ENCODE data around the gene SLC5A6.

SLC5A6 gene

DNA sequence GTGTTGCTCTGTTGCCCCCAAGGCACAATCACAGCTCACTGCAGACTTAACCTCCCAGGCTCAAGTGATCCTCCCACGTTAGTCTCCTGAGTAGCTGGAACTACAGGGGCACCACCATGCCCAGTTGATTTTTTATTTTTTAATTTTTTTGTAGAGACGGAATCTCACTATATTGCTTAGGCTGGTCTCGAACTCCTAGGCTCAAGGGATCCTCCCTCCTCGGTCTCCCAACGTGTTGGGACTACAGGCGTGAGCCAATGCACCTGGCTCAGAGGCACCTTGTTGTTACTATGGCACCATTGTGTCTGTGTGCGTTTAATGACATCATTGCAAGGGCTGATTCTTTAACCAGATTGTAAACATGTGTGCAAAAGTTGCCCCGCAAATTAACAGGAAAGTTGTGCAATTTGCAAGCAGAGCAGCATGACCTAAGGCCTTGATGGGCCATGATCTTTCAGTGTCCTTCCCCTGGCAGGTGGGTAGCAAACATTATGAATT, 40.7 kb downstream of the SLC5A6 start:
- Histone ChIP-seq H3K9ac (ENCODE audit: insufficient read length, low read depth) (no peak overlapping the region), H3K36me3 (ENCODE audit: insufficient read depth, insufficient read length, low read length) (no peaks in the 10 kb centered on the region), H3K4me1 (ENCODE audit: insufficient read depth, insufficient read length) (peaks cover 3% of the 10 kb centered on the region), H3K9me3 (ENCODE audit: insufficient read depth, low read length) (no peaks in the 10 kb centered on the region), H3K4me3 (ENCODE audit: insufficient read length, low read depth) (no peak overlapping the region), H3K27me3 (ENCODE audit: insufficient read depth, insufficient read length) (no peaks in the 10 kb centered on the region)
- no peak for TF ChIP-seq YY1 (IDR thresholded peaks at IDR 0.05; ENCODE audit: insufficient read depth, insufficient read length)
- TF ChIP-seq SUZ12 (IDR thresholded peaks at IDR 0.05; ENCODE audit: extremely low read depth, insufficient read depth, insufficient read length), result no peak
- TF ChIP-seq ZNF274 (IDR thresholded peaks at IDR 0.05; ENCODE audit: low read depth, low read length), result no peak
- no peak for DNase-seq (ENCODE audit: low read depth, low spot score)

DNA sequence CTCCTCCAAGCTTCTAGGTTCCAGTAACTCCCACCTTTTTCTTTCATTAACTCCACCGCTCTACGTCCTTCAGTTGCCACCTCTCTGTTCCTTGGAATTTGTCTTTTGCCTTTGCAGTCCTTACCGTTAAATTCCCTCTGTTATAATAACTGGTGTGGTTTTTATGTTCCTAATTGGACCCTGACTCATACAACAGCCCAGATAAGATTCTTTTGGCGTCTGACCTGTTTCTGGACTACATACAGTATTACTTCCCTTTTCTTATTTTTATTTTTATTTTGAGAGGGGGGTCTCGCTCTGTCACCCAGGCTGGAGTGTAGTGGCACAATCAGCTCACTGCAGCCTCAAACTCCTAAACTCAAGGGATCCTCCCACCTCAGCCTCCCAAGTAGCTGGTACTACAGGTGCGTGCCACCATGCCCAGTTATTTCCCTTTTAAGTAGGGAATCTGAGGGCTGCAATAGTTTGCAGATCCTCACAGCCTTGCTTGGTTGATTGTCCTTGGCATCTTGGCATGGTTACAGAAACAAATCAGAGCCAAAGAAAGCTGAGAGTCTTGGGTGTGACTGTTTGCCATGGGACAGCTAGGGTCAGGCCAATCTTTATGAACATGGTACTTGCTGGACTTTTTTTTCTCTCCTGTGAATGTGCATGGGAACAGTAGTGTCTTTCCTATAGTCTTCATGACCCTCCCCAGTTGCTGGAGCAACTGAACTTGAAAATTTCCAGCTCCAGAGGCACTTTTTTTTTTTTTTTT, 41.3 kb downstream of the SLC5A6 start:
- peaks cover 3% of the 10 kb centered on the region for H3K4me1 ChIP-seq (ENCODE audit: insufficient read depth, insufficient read length)
- 0 out of 2 replicates have a peak, but pooled peaks cover under 1% of the 10 kb centered on the region for H3K9me3 ChIP-seq (ENCODE audit: insufficient read depth, low read length)
- no peaks in the 10 kb centered on the region for H3K27me3 ChIP-seq (ENCODE audit: insufficient read depth, insufficient read length)
- DNase-seq (ENCODE audit: low read depth, low spot score), result no peak
- H3K36me3 ChIP-seq (ENCODE audit: insufficient read depth, insufficient read length, low read length), result no peaks in the 10 kb centered on the region
- peak overlapping the region; percentile 2 for H3K9ac ChIP-seq (ENCODE audit: insufficient read length, low read depth)
- TF ChIP-seq SUZ12 (IDR thresholded peaks at IDR 0.05; ENCODE audit: extremely low read depth, insufficient read depth, insufficient read length) (no peak), YY1 (IDR thresholded peaks at IDR 0.05; ENCODE audit: insufficient read depth, insufficient read length) (no peak)
- H3K4me3 ChIP-seq (ENCODE audit: insufficient read length, low read depth), result no peak overlapping the region

DNA sequence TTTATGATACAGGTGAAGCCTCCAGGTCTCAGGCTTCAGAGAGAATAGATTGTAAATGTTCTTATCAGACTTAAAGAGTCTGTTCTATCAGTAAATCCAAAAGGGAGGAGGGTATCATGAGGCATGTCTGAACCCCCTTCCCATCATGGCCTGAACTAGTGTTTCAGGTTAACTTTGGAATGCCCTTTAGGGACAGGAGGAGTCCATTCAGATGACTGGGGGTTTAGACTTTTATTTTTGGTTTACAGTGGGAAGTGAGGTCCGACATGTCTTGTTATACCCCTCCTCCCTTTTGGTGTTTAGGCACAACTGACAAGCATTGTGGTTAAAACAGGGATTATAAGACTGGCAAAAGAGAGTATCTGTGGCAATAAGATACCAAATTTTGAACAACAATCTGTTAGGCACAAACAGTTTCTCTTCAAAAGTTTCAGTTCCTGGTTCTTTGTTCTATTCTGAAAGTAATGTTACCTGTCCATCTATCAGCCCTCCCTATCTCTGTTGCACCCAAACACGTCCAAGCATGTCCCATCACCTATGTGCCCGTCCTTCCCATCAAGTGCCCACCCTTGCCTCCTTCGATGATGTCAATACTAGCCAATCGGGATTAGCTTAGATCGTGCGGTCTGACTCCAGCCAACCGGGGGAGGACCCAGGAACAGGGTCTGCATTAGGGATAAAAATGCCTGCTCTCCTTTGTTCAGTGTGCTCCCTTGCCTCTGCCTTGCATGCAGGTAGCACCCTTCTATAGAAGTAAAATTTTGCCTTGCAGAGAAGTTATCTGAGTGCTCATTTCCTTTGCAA, 46.9 kb downstream of the SLC5A6 start:
- no peaks in the 10 kb centered on the region for H3K27me3 ChIP-seq (ENCODE audit: insufficient read depth, insufficient read length)
- no peak for TF ChIP-seq ZNF274 (IDR thresholded peaks at IDR 0.05; ENCODE audit: low read depth, low read length)
- TF ChIP-seq SUZ12 (IDR thresholded peaks at IDR 0.05; ENCODE audit: extremely low read depth, insufficient read depth, insufficient read length), result no peak
- no peak for TF ChIP-seq YY1 (IDR thresholded peaks at IDR 0.05; ENCODE audit: insufficient read depth, insufficient read length)
- peaks cover 12% of the 10 kb centered on the region; the same call in 1 of the 2 replicates for H3K9me3 ChIP-seq (ENCODE audit: insufficient read depth, low read length)
- H3K36me3 ChIP-seq (ENCODE audit: insufficient read depth, insufficient read length, low read length), result no peaks in the 10 kb centered on the region
- no peak for DNase-seq (ENCODE audit: low read depth, low spot score)
- H3K4me1 ChIP-seq (ENCODE audit: insufficient read depth, insufficient read length), result no peaks in the 10 kb centered on the region
- no peak overlapping the region for H3K9ac ChIP-seq (ENCODE audit: insufficient read length, low read depth)
- H3K4me3 ChIP-seq (ENCODE audit: insufficient read length, low read depth), result no peak overlapping the region

DNA sequence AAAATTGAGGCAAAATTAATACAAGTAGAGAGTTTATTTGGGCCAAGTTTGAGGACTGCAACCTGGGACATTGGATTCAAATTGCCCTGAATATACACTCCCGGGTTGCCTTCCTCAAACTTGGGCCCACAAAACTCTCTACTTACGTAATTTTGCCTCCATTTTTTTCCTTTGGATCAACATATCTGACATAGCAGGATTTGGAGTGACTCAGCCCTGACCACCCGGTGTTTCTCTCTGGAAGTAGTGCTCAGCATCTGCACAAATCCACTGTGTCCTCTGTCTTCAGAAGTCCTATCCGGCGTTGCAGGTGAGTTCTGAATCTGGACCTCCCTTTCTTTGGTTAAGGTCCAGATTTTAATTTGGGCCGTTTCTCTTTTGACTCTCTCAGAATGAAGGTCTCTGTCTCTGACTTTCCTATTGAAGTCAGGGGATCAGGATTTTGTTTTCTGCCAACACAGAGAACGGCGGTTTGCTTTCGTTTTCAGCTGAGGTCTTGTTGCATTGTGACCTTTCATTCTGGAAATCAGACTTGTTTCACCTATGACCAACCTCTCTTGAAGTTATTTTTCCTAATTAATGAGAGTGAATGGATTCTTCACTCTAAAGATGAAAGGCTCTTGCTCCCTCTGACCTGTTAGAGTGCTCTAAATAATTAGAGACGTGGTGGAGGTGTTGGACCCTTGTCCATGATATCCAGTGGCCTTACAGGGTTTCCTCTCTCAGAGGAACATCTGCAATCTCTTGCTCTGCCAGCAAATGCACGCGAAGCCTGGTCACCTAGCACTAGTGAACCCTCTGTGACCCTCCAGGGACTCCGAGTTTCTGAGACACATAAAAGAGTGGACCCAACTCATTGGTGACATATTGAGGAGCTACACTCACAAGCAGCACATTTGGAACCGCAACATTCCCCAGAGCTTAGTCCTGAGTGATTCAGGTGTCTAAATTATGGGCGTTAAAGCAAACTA, 49.6 kb downstream of the SLC5A6 start:
- Histone ChIP-seq H3K9ac (ENCODE audit: insufficient read length, low read depth) (no peak overlapping the region), H3K27me3 (ENCODE audit: insufficient read depth, insufficient read length) (no peaks in the 10 kb centered on the region), H3K4me1 (ENCODE audit: insufficient read depth, insufficient read length) (peaks cover 3% of the 10 kb centered on the region), H3K9me3 (ENCODE audit: insufficient read depth, low read length) (peaks cover 12% of the 10 kb centered on the region; the same call in 1 of the 2 replicates), H3K4me3 (ENCODE audit: insufficient read length, low read depth) (no peak overlapping the region), H3K36me3 (ENCODE audit: insufficient read depth, insufficient read length, low read length) (no peaks in the 10 kb centered on the region)
- no peak for DNase-seq (ENCODE audit: low read depth, low spot score)
- TF ChIP-seq YY1 (IDR thresholded peaks at IDR 0.05; ENCODE audit: insufficient read depth, insufficient read length) (no peak), ZNF274 (IDR thresholded peaks at IDR 0.05; ENCODE audit: low read depth, low read length) (no peak), SUZ12 (IDR thresholded peaks at IDR 0.05; ENCODE audit: extremely low read depth, insufficient read depth, insufficient read length) (no peak)

DNA sequence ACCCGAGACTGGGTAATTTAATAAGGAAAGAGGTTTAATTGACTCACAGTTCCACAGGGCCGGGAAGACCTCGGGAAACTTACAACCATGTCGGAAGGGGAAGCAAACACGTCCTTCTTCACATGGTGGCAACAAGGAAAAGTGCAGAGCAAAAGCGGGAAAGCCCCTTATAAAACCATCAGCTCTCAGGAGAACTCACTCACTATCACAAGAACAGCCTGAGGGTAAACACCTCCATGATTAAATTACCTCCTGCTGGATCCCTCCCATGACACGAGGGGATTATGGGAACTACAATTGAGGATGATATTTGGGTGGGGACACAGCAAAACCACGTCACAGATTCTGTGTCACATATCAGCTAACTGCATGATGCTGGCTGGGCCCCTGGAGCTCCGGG, 51.9 kb downstream of the SLC5A6 start:
- no peaks in the 10 kb centered on the region for H3K36me3 ChIP-seq (ENCODE audit: insufficient read depth, insufficient read length, low read length)
- peaks cover 6% of the 10 kb centered on the region; the same call in 1 of the 2 replicates for H3K9me3 ChIP-seq (ENCODE audit: insufficient read depth, low read length)
- H3K27me3 ChIP-seq (ENCODE audit: insufficient read depth, insufficient read length), result no peaks in the 10 kb centered on the region
- no peak overlapping the region for H3K4me3 ChIP-seq (ENCODE audit: insufficient read length, low read depth)
- H3K9ac ChIP-seq (ENCODE audit: insufficient read length, low read depth), result no peak overlapping the region
- peaks cover 3% of the 10 kb centered on the region for H3K4me1 ChIP-seq (ENCODE audit: insufficient read depth, insufficient read length)
- TF ChIP-seq YY1 (IDR thresholded peaks at IDR 0.05; ENCODE audit: insufficient read depth, insufficient read length), result no peak
- no peak for TF ChIP-seq SUZ12 (IDR thresholded peaks at IDR 0.05; ENCODE audit: extremely low read depth, insufficient read depth, insufficient read length)
- no peak for TF ChIP-seq ZNF274 (IDR thresholded peaks at IDR 0.05; ENCODE audit: low read depth, low read length)
- no peak for DNase-seq (ENCODE audit: low read depth, low spot score)

DNA sequence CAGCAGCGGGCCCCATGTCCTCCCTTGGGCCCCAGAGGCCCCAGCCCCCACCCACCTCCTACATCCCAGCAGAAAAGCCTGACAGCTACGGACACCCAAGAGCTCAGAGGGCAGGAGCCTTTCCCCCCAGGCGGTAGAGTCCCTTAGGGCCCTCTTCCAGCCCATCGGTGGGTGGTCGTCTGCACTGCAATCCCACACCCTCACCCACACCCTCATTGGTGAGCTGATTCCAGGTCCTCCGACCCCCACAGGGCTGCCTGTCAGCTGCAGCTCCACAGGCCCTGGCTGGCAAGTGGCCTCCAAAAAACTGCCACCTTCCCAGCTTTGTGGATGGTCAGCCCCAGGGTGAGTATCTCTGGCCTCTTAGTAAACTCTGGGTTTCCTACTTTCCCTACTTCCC, 52.8 kb downstream of the SLC5A6 start:
- Histone ChIP-seq H3K27me3 (ENCODE audit: insufficient read depth, insufficient read length) (no peaks in the 10 kb centered on the region), H3K36me3 (ENCODE audit: insufficient read depth, insufficient read length, low read length) (no peaks in the 10 kb centered on the region), H3K9me3 (ENCODE audit: insufficient read depth, low read length) (no peaks in the 10 kb centered on the region), H3K4me3 (ENCODE audit: insufficient read length, low read depth) (no peak overlapping the region), H3K4me1 (ENCODE audit: insufficient read depth, insufficient read length) (peaks cover 3% of the 10 kb centered on the region), H3K9ac (ENCODE audit: insufficient read length, low read depth) (no peak overlapping the region)
- no peak for DNase-seq (ENCODE audit: low read depth, low spot score)
- no peak for TF ChIP-seq YY1 (IDR thresholded peaks at IDR 0.05; ENCODE audit: insufficient read depth, insufficient read length)
- TF ChIP-seq ZNF274 (IDR thresholded peaks at IDR 0.05; ENCODE audit: low read depth, low read length), result no peak
- no peak for TF ChIP-seq SUZ12 (IDR thresholded peaks at IDR 0.05; ENCODE audit: extremely low read depth, insufficient read depth, insufficient read length)

Measured in NT2/D1 (cell line).